ENCODE data around the gene MLLT3. TPM values are rescaled to one million over a fixed set of nuclear protein-coding genes. Genes with fewer than 3 reads are reported as not detected.

MLLT3 gene
- total RNA-seq, 1 donor from 2014 or later: 39.1 TPM

- no peak overlapping the region for H3K9ac ChIP-seq
- no peak overlapping the region for H3K27ac ChIP-seq
- no peak for TF ChIP-seq EZH2phosphoT487 (IDR thresholded peaks at IDR 0.05)
- TF ChIP-seq EZH2 (IDR thresholded peaks at IDR 0.05): no peak
- no peak for TF ChIP-seq CTCF (IDR thresholded peaks at IDR 0.05)
- H3K36me3 ChIP-seq: no peaks in the 10 kb centered on the region
- H3K4me1 ChIP-seq: peaks cover 17% of the 10 kb centered on the region
- no peaks in the 10 kb centered on the region for H3K79me2 ChIP-seq (ENCODE audit: low read depth)
- no peaks in the 10 kb centered on the region for H4K20me1 ChIP-seq (ENCODE audit: low read depth)
- peaks cover 8% of the 10 kb centered on the region for H3K36me3 Mint-ChIP-seq
- no peaks in the 10 kb centered on the region for H3K27me3 Mint-ChIP-seq (ENCODE audit: insufficient read depth, low read depth)
- no peak overlapping the region for H3K4me3 ChIP-seq
- no peak overlapping the region for H2AFZ ChIP-seq (replicated peaks)
- H3K9me3 Mint-ChIP-seq: no peaks in the 10 kb centered on the region
- H3F3A ChIP-seq (ENCODE audit: low read depth): peaks cover 10% of the 10 kb centered on the region
- H3K4me3 Mint-ChIP-seq: no peak overlapping the region
- H3K27me3 ChIP-seq: no peaks in the 10 kb centered on the region
- peaks cover 15% of the 10 kb centered on the region for H3K4me1 Mint-ChIP-seq
- H3K4me2 ChIP-seq: no peak overlapping the region
- no peak for DNase-seq (ENCODE audit: low spot score)
- no peaks in the 10 kb centered on the region for H3K9me3 ChIP-seq (ENCODE audit: low read depth)
- no peak overlapping the region for H3K27ac Mint-ChIP-seq
Measured at GRCh38 chr9:20404192-20404813, 218.0 kb downstream of the MLLT3 start.

- no peaks in the 10 kb centered on the region for H3K36me3 ChIP-seq
- H3K27me3 Mint-ChIP-seq (ENCODE audit: insufficient read depth, low read depth): no peaks in the 10 kb centered on the region
- no peak overlapping the region for H3K27ac Mint-ChIP-seq
- H3K27ac ChIP-seq: no peak overlapping the region
- H3K79me2 ChIP-seq (ENCODE audit: low read depth): no peaks in the 10 kb centered on the region
- H2AFZ ChIP-seq (replicated peaks): no peak overlapping the region
- DNase-seq (ENCODE audit: low spot score): no peak
- peaks cover 6% of the 10 kb centered on the region for H3K4me1 Mint-ChIP-seq
- H3K9ac ChIP-seq: no peak overlapping the region
- no peak overlapping the region for H3K4me3 Mint-ChIP-seq
- no peaks in the 10 kb centered on the region for H4K20me1 ChIP-seq (ENCODE audit: low read depth)
- peaks cover 2% of the 10 kb centered on the region for H3F3A ChIP-seq (ENCODE audit: low read depth)
- no peaks in the 10 kb centered on the region for H3K9me3 Mint-ChIP-seq
- TF ChIP-seq CTCF (IDR thresholded peaks at IDR 0.05) (no peak), EZH2 (IDR thresholded peaks at IDR 0.05) (no peak), EZH2phosphoT487 (IDR thresholded peaks at IDR 0.05) (no peak)
- no peak overlapping the region for H3K4me2 ChIP-seq
- no peaks in the 10 kb centered on the region for H3K9me3 ChIP-seq (ENCODE audit: low read depth)
- peaks cover 15% of the 10 kb centered on the region for H3K4me1 ChIP-seq
- no peaks in the 10 kb centered on the region for H3K27me3 ChIP-seq
- H3K4me3 ChIP-seq: no peak overlapping the region
- H3K36me3 Mint-ChIP-seq: peaks cover 8% of the 10 kb centered on the region
Measured at GRCh38 chr9:20403346-20403745, 219.0 kb downstream of the MLLT3 start.

- Mint-ChIP-seq H3K4me1 (no peaks in the 10 kb centered on the region), H3K27ac (no peak overlapping the region), H3K4me3 (no peak overlapping the region), H3K9me3 (no peaks in the 10 kb centered on the region), H3K27me3 (ENCODE audit: insufficient read depth, low read depth) (no peaks in the 10 kb centered on the region), H3K36me3 (peaks cover 8% of the 10 kb centered on the region)
- H3K4me2 ChIP-seq: no peak overlapping the region
- H3K4me1 ChIP-seq: peaks cover 18% of the 10 kb centered on the region
- no peak overlapping the region for H3K9ac ChIP-seq
- H3K27ac ChIP-seq: no peak overlapping the region
- H4K20me1 ChIP-seq (ENCODE audit: low read depth): no peaks in the 10 kb centered on the region
- TF ChIP-seq EZH2phosphoT487 (IDR thresholded peaks at IDR 0.05): no peak
- TF ChIP-seq CTCF (IDR thresholded peaks at IDR 0.05): no peak
- TF ChIP-seq EZH2 (IDR thresholded peaks at IDR 0.05): no peak
- H2AFZ ChIP-seq (replicated peaks): no peak overlapping the region
- no peaks in the 10 kb centered on the region for H3K36me3 ChIP-seq
- H3K27me3 ChIP-seq: no peaks in the 10 kb centered on the region
- no peaks in the 10 kb centered on the region for H3K9me3 ChIP-seq (ENCODE audit: low read depth)
- DNase-seq (ENCODE audit: low spot score): no peak
- no peaks in the 10 kb centered on the region for H3F3A ChIP-seq (ENCODE audit: low read depth)
- H3K4me3 ChIP-seq: no peak overlapping the region
- H3K79me2 ChIP-seq (ENCODE audit: low read depth): no peaks in the 10 kb centered on the region
Measured at GRCh38 chr9:20402273-20402875, 219.9 kb downstream of the MLLT3 start.
